ENCODE results near the gene CBARP.
A peak's percentile ranks its signal among the peaks of the same experiment; 100 is the strongest.

DNA sequence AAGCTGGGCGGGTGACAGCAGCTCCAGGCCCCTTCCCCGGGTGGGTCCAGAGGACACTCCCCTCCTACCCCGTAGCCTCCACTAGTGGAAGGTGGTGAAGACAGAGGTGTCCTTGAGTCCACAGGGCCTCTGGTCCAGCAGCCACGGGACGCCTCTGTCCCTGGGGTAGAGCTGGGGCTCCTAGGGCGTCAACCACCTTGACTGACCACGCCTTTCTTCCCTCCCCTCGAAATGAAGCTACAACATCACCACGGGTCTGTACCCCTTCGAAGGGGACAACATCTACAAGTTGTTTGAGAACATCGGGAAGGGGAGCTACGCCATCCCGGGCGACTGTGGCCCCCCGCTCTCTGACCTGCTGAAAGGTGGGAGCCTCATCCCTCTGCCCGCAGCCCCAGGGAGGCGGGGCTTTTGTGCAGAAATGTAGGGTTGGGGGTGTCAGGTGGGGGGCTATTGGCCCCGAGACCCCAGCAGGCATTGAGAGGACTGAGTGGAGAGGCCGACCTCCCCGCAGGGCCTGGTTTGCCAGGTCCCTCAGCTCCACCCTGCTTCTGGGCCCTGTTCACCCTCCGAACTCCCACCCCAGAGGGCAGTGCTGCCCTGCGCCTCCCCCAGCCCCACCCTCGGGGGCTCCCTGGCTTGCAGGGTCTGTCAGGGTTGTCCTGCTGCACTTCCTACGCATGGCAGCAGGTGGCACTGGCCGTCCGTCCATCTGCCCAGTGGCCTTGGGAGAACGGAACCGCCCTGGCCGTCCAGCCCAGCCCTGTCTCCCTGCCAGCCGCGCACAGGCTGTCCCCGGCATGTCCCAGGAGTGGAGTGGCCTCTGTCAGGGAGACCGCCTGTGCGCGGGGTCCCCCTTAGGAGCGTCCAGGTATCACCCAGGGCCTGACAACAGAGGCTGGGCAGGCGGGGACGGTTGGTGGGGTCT is 16.6 kb downstream of the CBARP start:
- TF ChIP-seq POLR2A (IDR thresholded peaks at IDR 0.05) (no peak), POLR2AphosphoS5 (IDR thresholded peaks at IDR 0.05) (no peak), EP300 (IDR thresholded peaks at IDR 0.05) (no peak)
- TF ChIP-seq, protein P1, sequence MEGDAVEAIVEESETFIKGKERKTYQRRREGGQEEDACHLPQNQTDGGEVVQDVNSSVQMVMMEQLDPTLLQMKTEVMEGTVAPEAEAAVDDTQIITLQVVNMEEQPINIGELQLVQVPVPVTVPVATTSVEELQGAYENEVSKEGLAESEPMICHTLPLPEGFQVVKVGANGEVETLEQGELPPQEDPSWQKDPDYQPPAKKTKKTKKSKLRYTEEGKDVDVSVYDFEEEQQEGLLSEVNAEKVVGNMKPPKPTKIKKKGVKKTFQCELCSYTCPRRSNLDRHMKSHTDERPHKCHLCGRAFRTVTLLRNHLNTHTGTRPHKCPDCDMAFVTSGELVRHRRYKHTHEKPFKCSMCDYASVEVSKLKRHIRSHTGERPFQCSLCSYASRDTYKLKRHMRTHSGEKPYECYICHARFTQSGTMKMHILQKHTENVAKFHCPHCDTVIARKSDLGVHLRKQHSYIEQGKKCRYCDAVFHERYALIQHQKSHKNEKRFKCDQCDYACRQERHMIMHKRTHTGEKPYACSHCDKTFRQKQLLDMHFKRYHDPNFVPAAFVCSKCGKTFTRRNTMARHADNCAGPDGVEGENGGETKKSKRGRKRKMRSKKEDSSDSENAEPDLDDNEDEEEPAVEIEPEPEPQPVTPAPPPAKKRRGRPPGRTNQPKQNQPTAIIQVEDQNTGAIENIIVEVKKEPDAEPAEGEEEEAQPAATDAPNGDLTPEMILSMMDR (IDR thresholded peaks at IDR 0.05), result peak; percentile 50 to 80 (median 72)

All from upper lobe of left lung (tissue), 4 donors.